ENCODE results near the gene SLC38A1. TPM values are rescaled to one million over a fixed set of nuclear protein-coding genes. Genes with fewer than 3 reads are reported as not detected.
"Not testable (repeated sequence)": the region's sequence is repeated elsewhere in the genome, so short reads cannot be mapped to it uniquely, and the experiment has no call there.

SLC38A1 gene
- total RNA-seq, 1 donor: 46.6 TPM

- no peak for DNase-seq (ENCODE audit: low read depth in 2 of 3, low spot score in 2 of 3)
These were observed 3.7 kb downstream of the SLC38A1 start for GRCh38 chr12:46265102-46265501.

- DNase-seq (ENCODE audit: low read depth in 2 of 3, low spot score in 2 of 3): no peak
These were observed 4.8 kb downstream of the SLC38A1 start for GRCh38 chr12:46264057-46264456.

GRCh38 chr12:46263140-46264016 is 5.5 kb downstream of the SLC38A1 start:
- no peak for DNase-seq (ENCODE audit: low read depth in 2 of 3, low spot score in 2 of 3)

- no peak for DNase-seq (ENCODE audit: low read depth in 2 of 3, low spot score in 2 of 3)
These were observed 7.2 kb downstream of the SLC38A1 start for GRCh38 chr12:46261646-46262045.

GRCh38 chr12:46260913-46261476 is 7.8 kb downstream of the SLC38A1 start:
- DNase-seq (ENCODE audit: low read depth in 2 of 3, low spot score in 2 of 3): no peak

- no peak for DNase-seq (ENCODE audit: low read depth in 2 of 3, low spot score in 2 of 3)
These were observed 8.5 kb downstream of the SLC38A1 start for GRCh38 chr12:46260124-46260912.

GRCh38 chr12:46259713-46260112 is 9.1 kb downstream of the SLC38A1 start:
- DNase-seq (ENCODE audit: low read depth in 2 of 3, low spot score in 2 of 3): no peak

GRCh38 chr12:46259071-46259470 is 9.8 kb downstream of the SLC38A1 start:
- no peak for DNase-seq (ENCODE audit: low read depth in 2 of 3, low spot score in 2 of 3)

GRCh38 chr12:46258129-46258528 is 10.7 kb downstream of the SLC38A1 start:
- DNase-seq (ENCODE audit: low read depth in 2 of 3, low spot score in 2 of 3): no peak

GRCh38 chr12:46256942-46257341 is 11.9 kb downstream of the SLC38A1 start:
- DNase-seq (ENCODE audit: low read depth in 2 of 3, low spot score in 2 of 3): no peak

GRCh38 chr12:46253544-46254162 is 15.2 kb downstream of the SLC38A1 start:
- DNase-seq (ENCODE audit: low read depth in 2 of 3, low spot score in 2 of 3): no peak

- not testable (repeated sequence) for DNase-seq (ENCODE audit: low read depth in 2 of 3, low spot score in 2 of 3)
These were observed 16.8 kb downstream of the SLC38A1 start for GRCh38 chr12:46251994-46252393.

- DNase-seq (ENCODE audit: low read depth in 2 of 3, low spot score in 2 of 3): not testable (repeated sequence)
These were observed 18.9 kb downstream of the SLC38A1 start for GRCh38 chr12:46249960-46250359.

GRCh38 chr12:46246021-46246700 is 22.7 kb downstream of the SLC38A1 start:
- DNase-seq (ENCODE audit: low read depth in 2 of 3, low spot score in 2 of 3): no peak

- no peak for DNase-seq (ENCODE audit: low read depth in 2 of 3, low spot score in 2 of 3)
These were observed 23.8 kb downstream of the SLC38A1 start for GRCh38 chr12:46244997-46245396.

GRCh38 chr12:46244273-46244915 is 24.4 kb downstream of the SLC38A1 start:
- DNase-seq (ENCODE audit: low read depth in 2 of 3, low spot score in 2 of 3): no peak

- no peak for DNase-seq (ENCODE audit: low read depth in 2 of 3, low spot score in 2 of 3)
These were observed 26.3 kb downstream of the SLC38A1 start for GRCh38 chr12:46242569-46242968.

GRCh38 chr12:46240436-46240835 is 28.4 kb downstream of the SLC38A1 start:
- DNase-seq (ENCODE audit: low read depth in 2 of 3, low spot score in 2 of 3): no peak

- no peak for DNase-seq (ENCODE audit: low read depth in 2 of 3, low spot score in 2 of 3)
These were observed 30.0 kb downstream of the SLC38A1 start for GRCh38 chr12:46238821-46239220.
